ENCODE results near the gene OXTR. TPM values are rescaled to one million over a fixed set of nuclear protein-coding genes. Genes with fewer than 3 reads are reported as not detected.

OXTR gene
- total and polyA plus RNA-seq, 2 of the 4 experiments (the other 2 are of a cell fraction) = 42.8 to 56.1 TPM

DNA sequence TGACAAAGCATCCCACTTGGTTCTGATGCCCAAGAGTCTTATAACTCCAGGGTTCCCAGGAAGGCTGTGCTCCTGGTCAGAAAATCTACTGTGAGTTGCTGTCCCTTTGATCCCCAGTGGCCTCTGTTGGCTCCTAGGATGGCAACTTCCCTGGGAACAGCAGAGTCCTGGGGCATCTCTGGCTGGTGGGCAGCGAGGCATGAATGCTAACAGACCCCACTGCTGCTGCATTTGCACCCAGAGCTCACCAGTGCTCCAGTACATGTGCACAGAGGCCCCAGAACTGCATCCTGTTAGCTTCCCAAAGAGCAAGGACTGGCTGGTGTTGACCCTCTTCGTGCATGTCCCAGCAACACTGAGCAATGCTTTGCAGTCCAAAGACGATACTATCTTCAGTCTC, 20.1 kb downstream of the OXTR start:
- Histone ChIP-seq H4K5ac (ENCODE audit: low read depth, low read length) (no peak overlapping the region), H3K9me1 (ENCODE audit: insufficient read depth, low read length) (peaks cover 2% of the 10 kb centered on the region; the same call in 1 of the 2 replicates), H3K4ac (ENCODE audit: low read depth, low read length) (no peak overlapping the region), H3K27me3 (ENCODE audit: control insufficient read depth, insufficient read depth, low read length) (no peaks in the 10 kb centered on the region), H2BK15ac (ENCODE audit: low read depth, low read length) (no peak overlapping the region), H3K9me3 (ENCODE audit: control insufficient read depth, insufficient read depth, low read length) (no peaks in the 10 kb centered on the region), H3K23ac (ENCODE audit: low read depth, low read length) (no peak overlapping the region), H3K27ac (ENCODE audit: insufficient read depth, low read length) (no peak overlapping the region), H4K20me1 (ENCODE audit: insufficient read depth, low read length) (no peaks in the 10 kb centered on the region), H2AK9ac (replicated peaks; ENCODE audit: low read depth, low read length, poor library complexity) (no peak overlapping the region), H2AK5ac (ENCODE audit: low read depth, low read length) (no peak overlapping the region), H3K4me3 (ENCODE audit: insufficient read depth, low read depth, low read length) (no peak overlapping the region), H2AFZ (replicated peaks; ENCODE audit: low read length, poor library complexity) (no peak overlapping the region), H4K8ac (ENCODE audit: low read depth in 2 of 2, low read length in 2 of 2) (no peak overlapping the region), H3K4me1 (ENCODE audit: control insufficient read depth, insufficient read depth, low read length) (no peaks in the 10 kb centered on the region), H3K56ac (ENCODE audit: extremely low read depth, insufficient read depth, low read length) (no peak overlapping the region), H3K36me3 (ENCODE audit: control insufficient read depth, insufficient read depth, low read length) (no peaks in the 10 kb centered on the region), H3K4me2 (ENCODE audit: low read depth, low read length) (no peak overlapping the region), H3K79me1 (ENCODE audit: low read depth in 1 of 2, low read length in 2 of 2) (no peaks in the 10 kb centered on the region), H3K14ac (replicated peaks; ENCODE audit: low read depth, low read length) (no peak overlapping the region), H2BK120ac (ENCODE audit: low read depth, low read length) (no peak overlapping the region), H2BK5ac (ENCODE audit: low read depth, low read length, poor library complexity, severe bottlenecking) (no peak overlapping the region), H3K18ac (ENCODE audit: low read depth, low read length) (no peak overlapping the region), H3K9ac (ENCODE audit: low read depth, low read length) (no peak overlapping the region), H4K91ac (ENCODE audit: insufficient read depth, low read depth, low read length) (no peak overlapping the region), H2BK20ac (ENCODE audit: low read depth, low read length) (no peak overlapping the region)
- in situ Hi-C loops (cut with MboI; ENCODE audit: low sequenced_read_pairs) (loop anchor here (25.0 kb wide), 1 partner anchor 312 kb away; no protein-coding TSS in a partner anchor), dilution Hi-C loops (cut with HindIII; ENCODE audit: low sequenced_read_pairs, unreplicated experiment) (no loop called here), intact Hi-C loops (cut with micrococcal nuclease) (no loop called here)
- ATAC-seq (ENCODE audit: low read depth) (no peak), DNase-seq (no peak)
- ChIA-PET CTCF (no interaction called here), POLR2A (ENCODE audit: unreplicated experiment) (no interaction called here)
- no TSS peak for BruUV-seq (replicated peaks)
- 89% methylated on average over 2 of the region's 3 CpGs; no CpG with 5 or more reads in 1 of the 2 experiments for WGBS, 2 experiments (ENCODE audit: extremely low coverage in 2 of 2, insufficient read length in 1 of 2)
- TF ChIP-seq, protein P1, sequence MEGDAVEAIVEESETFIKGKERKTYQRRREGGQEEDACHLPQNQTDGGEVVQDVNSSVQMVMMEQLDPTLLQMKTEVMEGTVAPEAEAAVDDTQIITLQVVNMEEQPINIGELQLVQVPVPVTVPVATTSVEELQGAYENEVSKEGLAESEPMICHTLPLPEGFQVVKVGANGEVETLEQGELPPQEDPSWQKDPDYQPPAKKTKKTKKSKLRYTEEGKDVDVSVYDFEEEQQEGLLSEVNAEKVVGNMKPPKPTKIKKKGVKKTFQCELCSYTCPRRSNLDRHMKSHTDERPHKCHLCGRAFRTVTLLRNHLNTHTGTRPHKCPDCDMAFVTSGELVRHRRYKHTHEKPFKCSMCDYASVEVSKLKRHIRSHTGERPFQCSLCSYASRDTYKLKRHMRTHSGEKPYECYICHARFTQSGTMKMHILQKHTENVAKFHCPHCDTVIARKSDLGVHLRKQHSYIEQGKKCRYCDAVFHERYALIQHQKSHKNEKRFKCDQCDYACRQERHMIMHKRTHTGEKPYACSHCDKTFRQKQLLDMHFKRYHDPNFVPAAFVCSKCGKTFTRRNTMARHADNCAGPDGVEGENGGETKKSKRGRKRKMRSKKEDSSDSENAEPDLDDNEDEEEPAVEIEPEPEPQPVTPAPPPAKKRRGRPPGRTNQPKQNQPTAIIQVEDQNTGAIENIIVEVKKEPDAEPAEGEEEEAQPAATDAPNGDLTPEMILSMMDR (conservative IDR thresholded peaks at IDR 0.05; ENCODE audit: low read depth, low read length) = no peak
- TF ChIP-seq MAFK (IDR thresholded peaks at IDR 0.05; ENCODE audit: low read depth, low read length) = no peak
- TF ChIP-seq, protein P2, sequence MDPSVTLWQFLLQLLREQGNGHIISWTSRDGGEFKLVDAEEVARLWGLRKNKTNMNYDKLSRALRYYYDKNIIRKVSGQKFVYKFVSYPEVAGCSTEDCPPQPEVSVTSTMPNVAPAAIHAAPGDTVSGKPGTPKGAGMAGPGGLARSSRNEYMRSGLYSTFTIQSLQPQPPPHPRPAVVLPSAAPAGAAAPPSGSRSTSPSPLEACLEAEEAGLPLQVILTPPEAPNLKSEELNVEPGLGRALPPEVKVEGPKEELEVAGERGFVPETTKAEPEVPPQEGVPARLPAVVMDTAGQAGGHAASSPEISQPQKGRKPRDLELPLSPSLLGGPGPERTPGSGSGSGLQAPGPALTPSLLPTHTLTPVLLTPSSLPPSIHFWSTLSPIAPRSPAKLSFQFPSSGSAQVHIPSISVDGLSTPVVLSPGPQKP (IDR thresholded peaks at IDR 0.05; ENCODE audit: borderline replicate concordance, low read depth, low read length) = no peak
- TF ChIP-seq NFE2L2 (IDR thresholded peaks at IDR 0.05; ENCODE audit: low read depth, low read length) = no peak
- TF ChIP-seq, protein P3, sequence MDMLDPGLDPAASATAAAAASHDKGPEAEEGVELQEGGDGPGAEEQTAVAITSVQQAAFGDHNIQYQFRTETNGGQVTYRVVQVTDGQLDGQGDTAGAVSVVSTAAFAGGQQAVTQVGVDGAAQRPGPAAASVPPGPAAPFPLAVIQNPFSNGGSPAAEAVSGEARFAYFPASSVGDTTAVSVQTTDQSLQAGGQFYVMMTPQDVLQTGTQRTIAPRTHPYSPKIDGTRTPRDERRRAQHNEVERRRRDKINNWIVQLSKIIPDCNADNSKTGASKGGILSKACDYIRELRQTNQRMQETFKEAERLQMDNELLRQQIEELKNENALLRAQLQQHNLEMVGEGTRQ (IDR thresholded peaks at IDR 0.05; ENCODE audit: low read depth, low read length) = no peak
- TF ChIP-seq CHD1 (IDR thresholded peaks at IDR 0.05; ENCODE audit: low read depth, low read length) = no peak
- TF ChIP-seq RCOR1 (IDR thresholded peaks at IDR 0.05; ENCODE audit: insufficient replicate concordance, low read length) = no peak

Measured in IMR-90 (cell line).